ENCODE results near the gene HLA-F. TPM values are rescaled to one million over a fixed set of nuclear protein-coding genes. Genes with fewer than 3 reads are reported as not detected.

HLA-F gene
- total RNA-seq, 2 donors from 2014 or later = 184 to 188 TPM

DNA sequence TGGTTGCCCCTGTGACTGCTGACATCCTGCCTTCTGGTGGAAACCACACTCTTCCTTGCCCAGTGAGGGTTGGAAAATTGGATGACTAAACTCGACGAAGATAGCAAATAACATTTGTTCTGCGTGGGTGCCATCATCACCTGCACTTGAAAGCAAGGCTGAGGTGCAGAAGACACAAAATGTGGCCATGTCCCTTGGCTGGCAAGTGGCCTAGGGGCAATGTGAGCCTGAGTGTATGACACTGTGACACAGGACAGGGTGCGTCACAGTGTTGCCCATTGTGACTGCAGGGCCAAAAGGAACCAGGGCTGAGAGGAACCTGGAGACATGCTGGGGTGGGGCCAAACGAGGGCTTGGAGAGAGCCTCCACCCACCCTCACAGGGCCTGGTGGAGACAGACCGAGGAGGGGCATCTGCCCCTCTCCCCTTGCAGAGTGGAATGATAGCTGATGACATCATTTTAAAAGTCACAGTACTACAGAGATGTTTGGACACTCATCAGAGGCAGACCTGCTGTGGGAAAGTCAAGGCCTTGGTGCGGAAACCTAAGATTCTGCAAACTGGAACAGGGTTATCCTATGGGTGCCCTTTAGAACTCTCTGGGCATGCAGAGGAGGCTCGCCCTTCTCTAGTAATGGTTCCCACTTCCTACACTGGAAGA, 12.8 kb upstream of the HLA-F start:
- ATAC-seq (no peak), DNase-seq (no peak)
- intact Hi-C loops (cut with DNase I, micrococcal nuclease) = no loop called here

DNA sequence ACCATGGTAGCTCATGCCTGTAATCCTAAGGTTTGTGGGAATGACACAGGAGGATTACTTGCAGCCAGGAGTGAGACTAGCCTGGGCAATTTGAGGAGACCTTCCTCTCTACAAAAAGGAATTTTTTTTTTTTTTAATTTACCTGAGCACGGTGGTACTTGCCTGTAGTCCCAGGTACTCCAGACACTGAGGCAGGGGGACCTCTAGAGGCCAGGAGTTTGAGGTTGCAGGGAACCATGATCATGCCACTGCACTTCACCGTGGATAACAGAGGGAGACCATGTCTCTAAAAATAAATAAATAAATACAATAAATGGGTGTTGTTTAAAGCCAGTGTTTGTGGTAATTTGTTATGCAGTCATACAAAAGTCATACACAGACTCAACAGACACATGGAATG, 2.4 kb upstream of the HLA-F start:
- no peak for ATAC-seq
- DNase-seq = no peak
- intact Hi-C loops (cut with DNase I, micrococcal nuclease) = no loop called here

DNA sequence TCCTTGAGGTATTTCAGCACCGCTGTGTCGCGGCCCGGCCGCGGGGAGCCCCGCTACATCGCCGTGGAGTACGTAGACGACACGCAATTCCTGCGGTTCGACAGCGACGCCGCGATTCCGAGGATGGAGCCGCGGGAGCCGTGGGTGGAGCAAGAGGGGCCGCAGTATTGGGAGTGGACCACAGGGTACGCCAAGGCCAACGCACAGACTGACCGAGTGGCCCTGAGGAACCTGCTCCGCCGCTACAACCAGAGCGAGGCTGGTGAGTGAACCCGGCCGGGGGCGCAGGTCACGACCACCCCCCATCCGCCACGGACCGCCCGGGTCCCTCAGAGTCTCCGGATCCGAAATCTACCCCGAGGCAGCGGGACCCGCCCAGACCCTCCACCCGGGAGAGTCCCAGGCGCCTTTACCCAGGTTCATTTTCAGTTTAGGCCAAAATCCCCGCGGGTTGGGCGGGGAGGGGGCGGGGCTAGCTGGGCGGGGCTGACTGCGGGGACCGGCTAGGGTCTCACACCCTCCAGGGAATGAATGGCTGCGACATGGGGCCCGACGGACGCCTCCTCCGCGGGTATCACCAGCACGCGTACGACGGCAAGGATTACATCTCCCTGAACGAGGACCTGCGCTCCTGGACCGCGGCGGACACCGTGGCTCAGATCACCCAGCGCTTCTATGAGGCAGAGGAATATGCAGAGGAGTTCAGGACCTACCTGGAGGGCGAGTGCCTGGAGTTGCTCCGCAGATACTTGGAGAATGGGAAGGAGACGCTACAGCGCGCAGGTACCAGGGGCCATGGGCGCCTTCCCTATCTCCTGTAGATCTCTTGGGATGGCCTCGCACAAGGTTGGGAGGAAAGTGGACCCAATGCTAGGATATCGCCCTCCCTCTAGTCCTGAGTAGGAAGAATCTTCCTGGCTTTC, 693 bp downstream of the HLA-F start:
- DNase-seq (peak; percentile 48 to 73), ATAC-seq (peak; percentile 55)
- intact Hi-C loops (cut with DNase I, micrococcal nuclease) = no loop called here

DNA sequence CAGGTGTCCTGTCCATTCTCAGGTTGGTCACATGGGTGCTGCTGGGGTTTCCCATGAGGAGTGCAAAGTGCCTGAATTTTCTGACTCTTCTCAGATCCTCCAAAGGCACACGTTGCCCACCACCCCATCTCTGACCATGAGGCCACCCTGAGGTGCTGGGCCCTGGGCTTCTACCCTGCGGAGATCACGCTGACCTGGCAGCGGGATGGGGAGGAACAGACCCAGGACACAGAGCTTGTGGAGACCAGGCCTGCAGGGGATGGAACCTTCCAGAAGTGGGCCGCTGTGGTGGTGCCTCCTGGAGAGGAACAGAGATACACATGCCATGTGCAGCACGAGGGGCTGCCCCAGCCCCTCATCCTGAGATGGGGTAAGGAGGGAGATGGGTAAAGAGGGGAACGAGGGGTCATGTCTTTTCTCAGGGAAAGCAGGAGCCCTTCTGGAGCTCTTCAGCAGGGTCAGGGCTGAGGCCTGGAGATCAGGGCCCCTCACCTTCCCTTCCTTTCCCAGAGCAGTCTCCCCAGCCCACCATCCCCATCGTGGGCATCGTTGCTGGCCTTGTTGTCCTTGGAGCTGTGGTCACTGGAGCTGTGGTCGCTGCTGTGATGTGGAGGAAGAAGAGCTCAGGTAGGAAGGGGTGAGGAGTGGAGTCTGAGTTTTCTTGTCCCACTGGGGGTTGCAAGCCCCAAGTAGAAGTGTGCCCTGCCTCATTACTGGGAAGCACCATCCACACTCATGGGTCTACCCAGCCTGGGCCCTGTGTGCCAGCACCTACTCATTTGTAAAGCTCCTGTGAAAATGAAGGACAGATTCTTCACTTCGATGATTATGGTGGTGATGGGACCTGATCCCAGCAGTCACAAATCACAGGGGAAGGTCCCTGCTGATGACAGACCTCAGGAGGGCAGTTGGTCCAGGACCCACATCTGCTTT, 2.0 kb downstream of the HLA-F start:
- no peak for DNase-seq
- intact Hi-C loops (cut with DNase I, micrococcal nuclease) = no loop called here
- ATAC-seq = no peak

DNA sequence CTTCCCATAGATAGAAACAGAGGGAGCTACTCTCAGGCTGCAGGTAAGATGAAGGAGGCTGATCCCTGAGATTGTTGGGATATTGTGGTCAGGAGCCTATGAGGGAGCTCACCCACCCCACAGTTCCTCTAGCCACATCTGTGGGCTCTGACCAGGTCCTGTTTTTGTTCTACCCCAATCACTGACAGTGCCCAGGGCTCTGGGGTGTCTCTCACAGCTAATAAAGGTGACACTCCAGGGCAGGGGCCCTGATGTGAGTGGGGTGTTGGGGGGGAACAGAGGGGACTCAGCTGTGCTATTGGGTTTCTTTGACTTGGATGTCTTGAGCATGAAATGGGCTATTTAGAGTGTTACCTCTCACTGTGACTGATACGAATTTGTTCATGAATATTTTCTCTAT, 2.8 kb downstream of the HLA-F start:
- DNase-seq (no peak), ATAC-seq (no peak)
- intact Hi-C loops (cut with DNase I, micrococcal nuclease) = no loop called here

DNA sequence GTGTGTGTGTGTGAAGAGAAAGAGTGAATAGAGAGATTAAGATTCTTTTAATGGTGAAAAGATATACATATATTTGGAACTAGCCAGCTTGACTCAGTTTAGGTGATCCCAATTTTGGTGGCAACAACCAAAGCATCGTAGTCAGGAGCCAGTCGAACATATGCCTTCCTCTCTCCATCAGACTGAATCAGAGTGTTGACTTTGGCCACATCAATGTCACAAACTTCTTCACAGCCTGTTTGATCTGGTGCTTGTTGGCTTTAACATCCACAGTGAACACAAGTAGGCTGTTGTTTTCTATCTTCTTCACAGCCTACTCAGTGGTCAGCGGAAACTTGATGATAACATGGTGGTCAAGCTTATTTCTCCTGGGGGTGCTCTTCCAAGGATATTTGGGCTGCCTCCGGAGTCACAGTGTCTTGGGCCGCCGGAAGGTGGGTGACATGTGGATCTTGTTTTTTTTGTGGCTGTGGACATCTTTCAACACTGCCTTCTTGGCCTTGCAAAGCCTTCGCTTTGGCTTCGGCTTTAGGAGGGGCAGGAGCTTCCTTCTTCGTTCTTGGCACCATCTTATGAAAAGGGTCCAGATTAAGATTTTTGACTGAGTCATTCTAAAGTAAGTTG, 3.4 kb downstream of the HLA-F start:
- intact Hi-C loops (cut with DNase I, micrococcal nuclease) = no loop called here
- ATAC-seq (no peak), DNase-seq (no peak)

DNA sequence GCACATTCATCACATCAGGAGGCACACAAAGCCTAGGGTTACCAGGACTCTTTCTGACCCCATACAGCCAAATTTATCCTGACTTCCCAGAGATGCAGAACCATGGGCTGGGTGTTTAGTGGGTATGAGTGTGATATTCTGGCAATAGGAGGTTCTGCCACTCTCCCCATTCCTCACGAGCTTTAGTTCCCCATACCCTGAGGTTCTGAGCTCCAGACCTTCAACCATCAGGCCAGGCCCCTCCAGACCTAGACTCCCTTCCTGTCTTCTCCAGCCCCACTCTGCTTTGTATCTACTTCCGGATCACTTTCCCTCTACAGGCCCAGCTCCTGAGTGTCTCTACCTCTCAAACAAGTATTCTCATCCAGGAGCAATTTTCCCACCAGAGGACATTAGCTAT, 4.4 kb downstream of the HLA-F start:
- no peak for DNase-seq
- no peak for ATAC-seq
- intact Hi-C loops (cut with DNase I, micrococcal nuclease) = no loop called here

DNA sequence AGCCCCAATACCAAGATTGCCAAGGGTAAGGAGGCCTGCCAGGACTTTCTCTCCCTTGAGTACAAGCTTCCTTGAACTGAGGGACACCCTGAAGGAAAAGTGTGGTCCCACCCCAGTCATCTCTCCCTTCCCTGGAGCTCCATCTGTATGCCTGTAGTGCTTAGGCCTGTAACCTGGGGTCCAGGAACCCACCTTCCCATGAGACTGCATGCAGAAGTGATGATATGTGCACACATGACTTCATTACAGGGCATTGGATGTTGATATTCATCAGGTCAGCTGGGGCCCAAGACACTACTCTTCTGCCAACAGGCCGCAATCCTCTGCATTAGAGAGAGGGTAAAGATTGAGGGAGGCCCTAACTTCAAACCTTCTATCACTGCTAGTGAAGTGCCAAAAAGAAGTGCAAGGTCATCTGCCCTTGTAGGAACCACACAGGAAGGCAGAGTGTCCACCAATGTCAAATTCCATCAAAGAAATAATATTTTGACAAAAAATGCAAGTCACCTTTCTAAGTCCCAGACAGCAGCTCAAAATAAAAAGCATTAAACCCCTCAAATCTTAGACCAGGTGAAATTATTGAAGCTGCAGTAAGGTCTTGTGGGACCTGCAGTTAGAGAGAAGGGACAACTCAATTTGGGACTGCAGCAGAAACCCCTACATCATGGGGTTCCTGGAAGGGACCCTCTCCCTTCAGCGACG, 5.1 kb downstream of the HLA-F start:
- DNase-seq (no peak), ATAC-seq (no peak)
- intact Hi-C loops (cut with DNase I, micrococcal nuclease) = no loop called here

DNA sequence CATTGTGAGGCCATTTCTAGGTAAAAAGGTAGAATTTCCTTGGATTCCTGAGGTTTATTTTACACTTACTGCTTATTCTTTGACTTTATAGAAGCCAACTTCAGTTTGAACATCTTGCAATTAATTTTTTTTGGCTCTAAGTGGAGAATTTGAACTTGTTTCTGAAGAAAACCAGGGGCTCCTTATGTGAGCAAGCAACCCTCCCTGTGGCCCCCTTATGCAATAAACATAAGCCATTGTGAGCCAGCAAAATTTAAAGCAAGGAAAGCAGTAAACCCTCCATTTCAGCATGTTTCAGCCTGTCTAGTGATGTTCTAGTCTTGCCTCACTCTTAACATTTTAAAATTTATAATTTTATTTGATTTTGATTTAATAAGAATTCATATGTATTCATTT, 5.6 kb downstream of the HLA-F start:
- DNase-seq (no peak), ATAC-seq (no peak)
- intact Hi-C loops (cut with DNase I, micrococcal nuclease) = no loop called here

DNA sequence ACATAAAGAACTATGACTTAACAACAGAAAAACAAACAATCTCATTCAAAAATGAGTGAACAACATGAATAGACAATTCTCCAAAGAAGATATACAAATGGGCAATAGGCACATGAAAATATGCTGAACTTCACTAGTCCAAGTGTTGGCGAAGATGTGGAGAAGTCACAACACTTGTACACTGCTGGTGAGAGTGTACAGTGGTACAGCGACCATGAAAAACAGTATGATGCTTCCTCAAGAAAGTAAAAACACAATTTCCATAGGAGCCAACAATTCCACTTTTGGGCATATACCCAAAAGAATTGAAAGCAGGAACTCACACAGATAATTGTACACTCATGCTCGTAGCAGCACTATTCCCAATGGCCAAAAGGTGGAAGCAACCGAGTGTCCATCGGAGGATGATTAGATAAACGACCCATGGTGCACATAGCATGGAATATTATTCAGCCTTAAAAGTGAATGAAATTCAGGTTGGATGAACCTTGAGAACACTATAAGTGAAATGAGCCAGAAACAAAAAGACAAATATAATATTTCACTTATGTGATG, 6.6 kb downstream of the HLA-F start:
- ATAC-seq = no peak
- intact Hi-C loops (cut with DNase I, micrococcal nuclease) = loop anchor here in 1 of 2 donors (10.0 kb wide), 1 partner anchor 105 kb away; no protein-coding TSS in a partner anchor
- no peak for DNase-seq

DNA sequence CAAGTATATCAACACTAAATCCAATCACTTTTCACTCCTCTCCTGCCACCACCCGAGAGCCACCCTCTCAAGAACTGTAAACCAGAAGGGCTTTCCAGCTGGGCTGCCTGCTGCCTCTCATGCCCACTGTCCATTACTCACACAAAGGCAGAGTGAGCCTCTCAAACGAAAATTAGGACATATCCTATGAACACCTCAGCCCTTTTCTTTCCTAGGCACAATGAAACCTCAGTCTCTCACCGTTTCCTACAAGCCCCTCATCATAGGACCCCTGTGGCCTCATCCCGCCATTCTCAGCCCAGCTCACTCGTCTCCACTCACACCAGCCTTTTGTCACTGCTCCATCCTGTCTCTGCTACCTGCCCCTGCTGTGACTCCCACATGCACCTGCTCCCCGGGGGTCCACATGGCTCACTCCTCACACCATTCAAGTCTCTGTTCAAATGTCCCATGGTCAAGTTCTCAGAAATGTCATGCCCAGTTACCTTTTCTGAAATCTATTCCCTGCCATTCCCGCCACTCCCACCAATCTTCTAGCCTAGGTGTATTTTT, 7.4 kb downstream of the HLA-F start:
- ATAC-seq (no peak), DNase-seq (no peak)
- intact Hi-C loops (cut with DNase I, micrococcal nuclease) = loop anchor here in 1 of 2 donors (10.0 kb wide), 1 partner anchor 104 kb away; no protein-coding TSS in a partner anchor

DNA sequence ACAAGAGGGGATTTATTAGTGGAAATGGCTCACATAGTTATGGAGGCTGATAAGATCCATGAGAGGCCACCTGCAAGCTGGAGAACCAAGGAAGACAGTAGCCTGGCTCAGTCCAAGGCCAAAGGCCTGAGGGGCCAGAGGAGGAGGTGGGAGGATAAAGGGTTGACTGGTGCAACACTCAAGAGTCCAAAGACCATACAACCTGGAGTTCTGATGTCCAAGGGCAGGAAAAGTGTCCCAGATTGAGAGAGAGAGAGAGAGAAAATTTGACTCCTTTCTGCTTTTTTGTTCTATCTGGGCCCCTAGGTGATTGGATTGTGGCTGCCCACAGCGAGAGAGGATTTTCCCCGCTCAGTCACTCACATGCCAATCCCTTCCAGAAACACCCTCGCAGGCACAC, 8.0 kb downstream of the HLA-F start:
- ATAC-seq = no peak
- intact Hi-C loops (cut with DNase I, micrococcal nuclease) = loop anchor here in 1 of 2 donors (10.0 kb wide), 1 partner anchor 104 kb away; no protein-coding TSS in a partner anchor
- no peak for DNase-seq

DNA sequence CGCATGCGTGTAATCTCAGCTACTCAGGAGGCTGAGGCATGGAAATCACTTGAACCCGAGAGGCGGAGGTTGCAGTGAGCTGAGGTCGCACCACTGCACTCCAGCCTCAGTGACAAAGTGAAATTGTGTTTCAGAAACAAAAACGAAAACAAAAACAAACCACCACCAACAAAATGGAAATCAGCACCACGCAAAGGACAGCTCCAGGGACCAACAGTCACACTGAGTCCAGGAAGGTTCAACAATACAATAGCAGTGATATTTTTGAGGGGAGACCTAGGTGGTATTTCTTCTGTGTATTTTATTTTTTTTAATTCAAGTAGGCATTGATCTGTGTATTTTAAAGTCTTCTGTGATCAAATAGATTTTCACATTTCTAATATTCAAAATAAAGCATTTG, 9.8 kb downstream of the HLA-F start:
- intact Hi-C loops (cut with DNase I, micrococcal nuclease) = loop anchor here in 1 of 2 donors (10.0 kb wide), 1 partner anchor 102 kb away; no protein-coding TSS in a partner anchor
- DNase-seq = no peak
- no peak for ATAC-seq

DNA sequence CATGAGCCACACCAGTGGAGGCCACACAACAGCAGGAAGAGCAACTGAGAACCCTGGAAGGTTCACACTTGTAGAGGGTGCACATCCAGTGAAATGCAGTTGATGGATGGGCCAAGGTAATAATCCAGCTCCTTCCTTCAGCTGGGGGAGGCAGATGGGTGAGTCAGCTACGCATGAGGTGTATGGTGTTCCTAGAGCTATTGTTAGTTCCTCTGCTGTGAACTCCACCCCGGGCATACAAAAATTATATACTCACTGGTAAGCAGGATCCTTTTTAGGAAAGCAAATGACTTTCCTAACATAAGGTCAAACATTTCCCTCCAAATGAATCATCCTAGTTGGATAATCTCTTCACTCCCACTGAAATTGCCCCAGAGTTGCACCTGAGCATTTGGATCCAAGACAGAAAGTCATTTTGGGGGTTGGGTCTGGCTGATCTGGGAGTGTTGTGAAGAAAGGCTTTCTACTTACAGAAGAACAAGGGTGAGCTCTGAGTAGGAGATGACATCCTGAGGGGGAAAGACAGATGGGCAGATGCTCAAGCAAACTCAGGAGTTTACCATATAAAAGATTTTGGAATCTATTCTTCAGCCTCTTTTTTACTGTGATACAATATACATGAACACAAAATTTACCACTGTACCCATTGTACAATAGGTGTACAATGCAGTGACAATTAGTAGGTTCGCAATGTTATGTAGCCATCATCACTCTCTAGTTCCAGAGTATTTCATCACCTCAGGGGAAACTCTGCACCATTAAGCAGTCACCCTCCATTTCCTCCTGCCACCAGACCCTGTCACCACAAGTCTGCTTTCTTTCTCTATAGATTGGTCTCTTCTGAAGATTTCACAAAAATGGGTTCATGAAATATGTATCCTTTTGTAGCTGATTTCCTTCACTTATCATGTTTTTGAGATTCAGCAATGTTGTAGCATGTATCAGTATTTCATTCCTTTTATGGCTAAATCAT, 11.1 kb downstream of the HLA-F start:
- intact Hi-C loops (cut with DNase I, micrococcal nuclease) = loop anchor here in 1 of 2 donors (10.0 kb wide), 1 partner anchor 100 kb away; no protein-coding TSS in a partner anchor

DNA sequence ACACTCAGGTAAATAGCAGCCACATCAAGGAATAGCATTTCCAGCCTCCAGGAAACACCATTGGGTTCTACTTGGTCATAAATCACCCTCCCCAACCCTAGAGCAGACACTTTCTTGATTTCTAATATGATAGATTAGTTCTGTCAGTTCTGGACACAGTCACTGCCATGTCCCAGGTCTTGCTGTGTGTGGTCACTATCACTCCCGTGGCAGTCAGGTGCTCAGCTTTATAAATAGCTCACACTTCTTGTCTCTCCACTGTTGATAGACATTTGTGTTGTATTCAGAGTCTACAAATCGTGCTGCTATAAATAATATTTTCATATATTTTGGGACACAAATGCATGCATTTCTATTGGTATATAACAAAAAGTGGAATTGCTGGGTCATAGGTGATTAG, 13.3 kb downstream of the HLA-F start:
- ATAC-seq (no peak), DNase-seq (no peak)
- intact Hi-C loops (cut with DNase I, micrococcal nuclease) = loop anchor here in 1 of 2 donors (10.0 kb wide), 1 partner anchor 98 kb away; no protein-coding TSS in a partner anchor

More for the DNA sequence above, 11.1 kb downstream of the HLA-F start:
- DNase-seq (no peak), ATAC-seq (no peak)
